GM12864 (cell line): ENCODE results near the gene TNMD.
"Not testable (repeated sequence)": the region's sequence is repeated elsewhere in the genome, so short reads cannot be mapped to it uniquely, and the experiment has no call there.

Source experiments
- DNase-seq: peaks from one replicate; pipeline ENCODE4 v3.0.0-alpha.2; 2011; ENCODE audit warnings: low read depth
- H3K4me3 ChIP-seq: 2 replicates; pipeline ENCODE4 v1.5.1; 2011; ENCODE audit warnings: mild to moderate bottlenecking, low read depth, low read length, control low read depth
- TF ChIP-seq, protein P1 (sequence below): IDR thresholded peaks from 2 replicates; pipeline ENCODE4 v1.5.1; 2011; ENCODE audit warnings: low read depth, mild to moderate bottlenecking, moderate library complexity, low read length, control low read depth, inconsistent platforms; ENCODE audit errors: missing control alignments

TNMD gene

DNA sequence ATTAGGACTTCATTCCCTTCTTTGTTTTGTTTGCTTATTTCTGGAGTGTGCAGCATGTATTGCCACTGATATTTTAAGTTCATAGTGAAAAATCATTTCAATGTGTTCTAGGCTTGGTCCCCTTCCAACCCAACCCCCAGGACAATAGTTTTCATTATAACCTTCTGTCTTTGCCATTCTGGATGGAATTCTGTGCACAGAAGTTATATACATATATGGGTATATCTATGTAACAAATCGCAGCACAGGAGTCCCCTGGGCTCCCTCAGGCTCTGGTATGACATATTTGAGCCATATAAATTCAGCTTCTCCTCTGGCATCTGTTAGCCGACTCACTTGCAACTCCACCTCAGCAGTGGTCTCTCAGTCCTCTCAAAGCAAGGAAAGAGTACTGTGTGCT lies at the start of gene TNMD:
Gene TNMD, plus strand, starts transcription at position 326 of the 400 bp plus-strand sequence. CDS start 83 bp downstream, outside the sequence.
- no peak within 1 kb of the TSS for H3K4me3 ChIP-seq
- no peak for DNase-seq
- TF ChIP-seq, protein P1, sequence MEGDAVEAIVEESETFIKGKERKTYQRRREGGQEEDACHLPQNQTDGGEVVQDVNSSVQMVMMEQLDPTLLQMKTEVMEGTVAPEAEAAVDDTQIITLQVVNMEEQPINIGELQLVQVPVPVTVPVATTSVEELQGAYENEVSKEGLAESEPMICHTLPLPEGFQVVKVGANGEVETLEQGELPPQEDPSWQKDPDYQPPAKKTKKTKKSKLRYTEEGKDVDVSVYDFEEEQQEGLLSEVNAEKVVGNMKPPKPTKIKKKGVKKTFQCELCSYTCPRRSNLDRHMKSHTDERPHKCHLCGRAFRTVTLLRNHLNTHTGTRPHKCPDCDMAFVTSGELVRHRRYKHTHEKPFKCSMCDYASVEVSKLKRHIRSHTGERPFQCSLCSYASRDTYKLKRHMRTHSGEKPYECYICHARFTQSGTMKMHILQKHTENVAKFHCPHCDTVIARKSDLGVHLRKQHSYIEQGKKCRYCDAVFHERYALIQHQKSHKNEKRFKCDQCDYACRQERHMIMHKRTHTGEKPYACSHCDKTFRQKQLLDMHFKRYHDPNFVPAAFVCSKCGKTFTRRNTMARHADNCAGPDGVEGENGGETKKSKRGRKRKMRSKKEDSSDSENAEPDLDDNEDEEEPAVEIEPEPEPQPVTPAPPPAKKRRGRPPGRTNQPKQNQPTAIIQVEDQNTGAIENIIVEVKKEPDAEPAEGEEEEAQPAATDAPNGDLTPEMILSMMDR: no peak

DNA sequence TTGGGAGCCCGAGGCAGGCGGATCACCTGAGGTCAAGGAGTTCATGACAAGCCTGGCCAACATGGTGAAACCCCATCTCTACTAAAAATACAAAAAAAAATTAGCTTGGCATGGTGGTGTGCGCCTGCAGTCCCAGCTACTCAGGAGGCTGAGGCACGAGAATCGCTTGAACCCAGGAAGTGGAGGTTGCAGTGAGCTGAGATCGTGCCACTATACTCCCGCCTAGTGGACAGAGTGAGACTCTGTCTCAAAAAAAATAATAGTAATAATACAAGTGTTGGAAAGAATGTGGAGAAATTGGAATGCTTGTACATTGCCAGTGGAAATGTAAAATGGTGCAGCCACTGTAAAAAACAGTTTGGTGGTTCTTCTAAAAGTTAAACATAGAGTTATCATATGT lies 19.2 kb upstream of the TNMD start:
- DNase-seq, H3K4me3 ChIP-seq: not testable (repeated sequence)
- TF ChIP-seq, protein P1: peak; percentile 19

DNA sequence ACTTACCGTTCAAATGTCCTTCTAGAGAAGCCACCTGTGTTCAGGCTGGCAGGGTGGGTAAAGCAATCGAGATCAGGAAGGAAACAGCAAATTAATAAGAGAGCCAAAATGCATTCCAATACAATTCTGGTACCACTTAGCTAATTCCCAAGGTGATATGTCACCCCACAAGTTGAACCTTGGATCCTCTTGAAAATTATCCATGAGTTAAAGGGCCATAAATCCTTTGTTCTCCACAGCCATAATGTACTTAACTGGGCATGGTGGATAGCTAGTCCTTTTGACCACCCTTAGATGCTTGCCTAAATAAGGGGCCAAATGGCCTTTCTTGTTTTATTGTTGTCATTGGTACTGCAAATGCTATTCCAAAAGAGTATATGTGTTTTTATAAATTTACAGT lies 2.0 kb downstream of the TNMD start:
- H3K4me3 ChIP-seq: no peak overlapping the region
- DNase-seq: no peak
- TF ChIP-seq, protein P1: no peak

DNA sequence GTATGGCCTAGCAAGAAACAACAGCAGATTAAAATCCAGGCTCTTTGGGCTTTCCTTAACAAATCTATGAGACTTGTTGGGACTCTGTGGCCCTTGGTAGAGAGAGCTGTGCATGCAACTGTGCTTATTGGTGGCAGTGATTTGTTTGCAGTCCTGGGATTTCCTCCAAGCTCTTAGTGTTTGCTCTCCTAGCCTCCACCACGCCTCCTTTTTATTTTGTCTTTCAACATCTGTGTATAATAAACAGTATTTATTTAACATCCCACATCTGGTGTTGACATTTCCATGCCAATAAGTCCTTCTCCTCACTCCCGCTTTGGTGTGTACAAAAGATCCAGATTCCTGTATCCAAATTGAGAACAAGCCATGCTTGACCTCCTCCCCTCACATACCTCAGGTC lies 3.1 kb downstream of the TNMD start:
- TF ChIP-seq, protein P1: no peak
- no peak overlapping the region for H3K4me3 ChIP-seq
- DNase-seq: no peak

DNA sequence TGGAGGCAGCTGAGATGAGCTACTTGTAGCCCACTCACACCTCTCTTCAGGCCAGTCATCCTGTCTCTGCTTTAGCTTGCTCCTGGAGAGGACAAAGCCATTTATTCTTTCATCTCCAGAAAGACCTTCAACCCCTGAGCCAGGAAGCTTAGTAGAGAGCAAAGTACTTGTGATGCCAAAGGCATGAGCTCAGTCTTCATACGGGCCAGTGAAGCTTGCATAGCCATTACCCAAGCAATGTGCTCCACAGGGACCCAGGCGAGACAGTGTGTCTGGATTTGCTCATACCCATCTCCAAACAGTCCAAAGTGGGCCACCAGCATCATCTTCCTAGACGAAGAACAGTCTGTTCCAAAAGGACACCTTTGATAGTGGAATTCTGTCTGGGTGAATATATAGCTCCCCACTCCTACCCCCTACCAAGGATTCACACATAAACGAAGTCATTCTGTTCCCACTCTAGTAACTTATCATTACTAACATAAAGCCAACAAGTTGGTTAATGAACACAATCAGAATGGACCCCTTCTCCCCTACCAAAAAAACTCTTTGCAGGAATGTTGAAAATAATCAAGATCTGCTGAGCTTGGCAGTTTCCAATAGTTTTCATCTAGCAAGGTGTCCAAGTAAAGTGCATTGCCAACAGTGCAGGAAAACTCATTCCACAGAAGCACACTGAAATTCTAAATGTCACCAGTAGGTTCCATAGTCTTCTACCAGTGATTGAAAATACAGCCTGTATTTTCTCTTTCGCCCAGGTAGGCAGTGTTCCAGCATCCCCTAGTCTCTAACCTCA lies 6.7 kb downstream of the TNMD start:
- TF ChIP-seq, protein P1: no peak
- H3K4me3 ChIP-seq: no peak overlapping the region
- DNase-seq: no peak

DNA sequence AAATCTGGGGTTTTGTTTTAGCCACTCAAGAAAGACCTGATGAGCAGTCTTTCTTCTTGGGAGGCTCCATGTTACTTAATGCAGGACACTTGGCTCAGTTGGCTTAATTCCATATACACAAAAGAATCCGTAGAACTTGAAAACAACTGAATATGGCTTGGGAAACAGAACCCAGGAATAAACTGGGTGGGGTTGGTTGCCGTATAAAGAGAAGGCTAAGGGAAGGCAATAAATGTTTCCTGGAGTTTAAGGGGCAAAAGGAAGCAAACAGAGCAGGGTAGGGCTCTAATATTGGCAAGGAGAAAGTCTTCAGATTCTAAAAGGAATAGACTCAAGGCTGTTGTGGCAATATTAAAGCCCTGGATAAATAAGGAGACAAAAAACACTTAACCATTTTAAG lies 8.4 kb downstream of the TNMD start:
- DNase-seq: no peak
- no peak overlapping the region for H3K4me3 ChIP-seq
- TF ChIP-seq, protein P1: no peak

DNA sequence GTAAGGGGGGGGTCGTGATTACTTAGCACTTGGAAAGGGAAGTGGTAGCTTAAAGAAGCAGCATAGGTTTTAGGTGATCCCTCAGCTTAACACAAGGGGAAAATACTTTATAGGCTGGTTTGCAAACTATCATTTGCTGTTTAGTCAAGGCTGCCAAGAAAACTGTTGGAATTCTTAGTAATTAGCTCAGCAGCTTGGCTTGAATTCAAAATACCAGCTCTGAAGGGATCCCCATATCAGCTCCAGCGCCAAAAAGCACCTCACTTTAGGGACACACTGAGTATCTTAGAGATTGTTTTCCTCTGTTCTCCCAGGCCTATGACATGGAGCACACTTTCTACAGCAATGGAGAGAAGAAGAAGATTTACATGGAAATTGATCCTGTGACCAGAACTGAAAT lies 8.8 kb downstream of the TNMD start:
- no peak for DNase-seq
- TF ChIP-seq, protein P1: no peak

More for the DNA sequence above, 8.8 kb downstream of the TNMD start:
- H3K4me3 ChIP-seq: no peak overlapping the region
